Activated CD4-positive, alpha-beta T cell treated with anti-CD3 and anti-CD28 coated beads, Interleukin-2, amount 50 U/mL, for 48 hours (primary cell): ENCODE measurements around the gene PRDM2.

Source experiments
- DNase-seq, 2 experiments: peaks; one replicate each; pipeline ENCODE4 v3.0.0-alpha.2; 2020

The PRDM2 gene

GRCh38 chr1:13797397-13797796, 97.4 kb downstream of the PRDM2 start:
- DNase-seq, result no peak

- DNase-seq, result no peak
Observed at GRCh38 chr1:13798120-13798519, 98.1 kb downstream of the PRDM2 start.

- DNase-seq, result no peak
Observed at GRCh38 chr1:13799502-13800283, 99.7 kb downstream of the PRDM2 start.

GRCh38 chr1:13801232-13801631, 101.2 kb downstream of the PRDM2 start:
- DNase-seq, result no peak

- no peak for DNase-seq
Observed at GRCh38 chr1:13801655-13802486, 101.9 kb downstream of the PRDM2 start.

GRCh38 chr1:13802782-13803545, 103.0 kb downstream of the PRDM2 start:
- DNase-seq, result no peak

GRCh38 chr1:13803546-13804239, 103.7 kb downstream of the PRDM2 start:
- DNase-seq, result no peak

GRCh38 chr1:13804240-13804633, 104.2 kb downstream of the PRDM2 start:
- no peak for DNase-seq

- DNase-seq, result no peak
Observed at GRCh38 chr1:13805431-13805830, 105.4 kb downstream of the PRDM2 start.

- DNase-seq, result no peak
Observed at GRCh38 chr1:13806108-13806507, 106.1 kb downstream of the PRDM2 start.

- peak in 1 of 2 experiments; percentile 34 for DNase-seq
Observed at GRCh38 chr1:13807209-13807608, 107.2 kb downstream of the PRDM2 start.

- DNase-seq, result no peak
Observed at GRCh38 chr1:13808729-13809131, 108.7 kb downstream of the PRDM2 start.

- DNase-seq, result peak; percentile 22 to 34
Observed at GRCh38 chr1:13809461-13810159, 109.6 kb downstream of the PRDM2 start.

- no peak for DNase-seq
Observed at GRCh38 chr1:13812456-13813397, 112.7 kb downstream of the PRDM2 start.

GRCh38 chr1:13813398-13814012, 113.5 kb downstream of the PRDM2 start:
- DNase-seq, result peak; percentile 67 to 68

- DNase-seq, result no peak
Observed at GRCh38 chr1:13814131-13814530, 114.1 kb downstream of the PRDM2 start.

GRCh38 chr1:13816016-13816760, 116.2 kb downstream of the PRDM2 start:
- DNase-seq, result no peak

GRCh38 chr1:13817906-13818305, 117.9 kb downstream of the PRDM2 start:
- DNase-seq, result no peak

- DNase-seq, result no peak
Observed at GRCh38 chr1:13818926-13819325, 118.9 kb downstream of the PRDM2 start.

- no peak for DNase-seq
Observed at GRCh38 chr1:13819642-13820041, 119.7 kb downstream of the PRDM2 start.
